HCT116 (cell line): Measurements from ENCODE around the gene TMEM182. TPM values are rescaled to one million over a fixed set of nuclear protein-coding genes. Genes with fewer than 3 reads are reported as not detected.

Source experiments
- ATAC-seq: fragments of 200-7000 bp; cut with Tn5 transposase; 2 replicates; pipeline ENCODE4 v1.9.1; 2020; ENCODE audit warnings: mild to moderate bottlenecking, moderate library complexity
- BruUV-seq: library from RNA; stranded (reverse); fragments of 400-500 nt; replicated peaks from 2 replicates; lab custom pipeline; 2021; lab: Mats Ljungman, UMichigan
- CTCF ChIA-PET: fragments of 300-600 bp; sonication (Branson Sonifier 250); formaldehyde crosslinking; loops from one replicate; lab custom pipeline; 2021; ENCODE audit warnings: antibody characterized with exemption; lab: Charles Lee
- POLR2A ChIA-PET: fragments of 300-600, 350-600 bp; sonication (Branson Sonifier 250); formaldehyde crosslinking; loops from one replicate; lab custom pipeline; 2021; ENCODE audit warnings: antibody characterized with exemption; lab: Charles Lee
- RAD21 ChIA-PET, 2 experiments: fragments of 300-600 bp; sonication (Branson Sonifier 250); formaldehyde crosslinking; loops; one replicate each; lab custom pipeline; 2023; ENCODE audit warnings: low total read pairs in 2 of 2; ENCODE audit not compliant: uncharacterized antibody in 2 of 2, unreplicated experiment in 2 of 2, low non-redundant PET in 1 of 2; lab: Charles Lee
- DNase-seq: peaks from one replicate; pipeline ENCODE4 v3.0.0-alpha.2; 2010; ENCODE audit warnings: low read depth, low spot score
- H2AFZ ChIP-seq: fragments of 200-600 bp; shearing (Covaris generic), sonication (generic); 2 replicates; pipeline ENCODE4 v1.6.1; 2017; ENCODE audit warnings: low read depth, mixed run types, mixed read lengths, antibody characterized with exemption, low read length; ENCODE audit not compliant: poor library complexity, severe bottlenecking
- H3K27ac ChIP-seq: 2 replicates; pipeline ENCODE4 v1.5.1; 2012; ENCODE audit warnings: low read depth, low read length
- H3K27me3 ChIP-seq: fragments of 200-600 bp; sonication (generic); 2 replicates; pipeline ENCODE4 v1.6.1; 2016; ENCODE audit warnings: mixed run types, low read length, mixed read lengths; ENCODE audit not compliant: insufficient read depth
- H3K36me3 ChIP-seq, 2 experiments: fragments of 200-500 bp in 1 of 2; fragments of 200-600 bp in 1 of 2; sonication (Bioruptor generic) in 1 of 2; sonication (generic) in 1 of 2; 2 replicates each; pipeline versions ENCODE4 v1.5.1 to v1.6.1; 2014 to 2016; ENCODE audit warnings: low read length in 2 of 2, inconsistent platforms in 1 of 2, mixed read lengths in 1 of 2, mixed run types in 1 of 2; ENCODE audit not compliant: insufficient read depth in 2 of 2, control insufficient read depth in 1 of 2
- H3K4me1 ChIP-seq, 2 experiments: fragments of 200-600 bp in 1 of 2; sonication (generic) in 1 of 2; 2 replicates each; pipeline versions ENCODE4 v1.5.1 to v1.6.1; 2012 to 2017; ENCODE audit warnings: low read length in 2 of 2, inconsistent platforms in 1 of 2, mild to moderate bottlenecking in 1 of 2, mixed read lengths in 1 of 2, mixed run types in 1 of 2, moderate library complexity in 1 of 2; ENCODE audit not compliant: insufficient read depth in 2 of 2, control insufficient read depth in 1 of 2
- H3K4me2 ChIP-seq: fragments of 200-600 bp; sonication (generic); 2 replicates; pipeline ENCODE4 v1.6.1; 2017; ENCODE audit warnings: mixed run types, low read length, mixed read lengths
- H3K4me3 ChIP-seq, 2 experiments: fragments of 200-600 bp in 1 of 2; sonication (generic) in 1 of 2; replicated peaks in 1 of 2; 2 replicates each; pipeline ENCODE4 v1.5.1; 2011 to 2016; ENCODE audit warnings: low read length in 2 of 2, control low read depth in 1 of 2, low read depth in 1 of 2, mild to moderate bottlenecking in 1 of 2, mixed read lengths in 1 of 2, mixed run types in 1 of 2
- H3K79me2 ChIP-seq: fragments of 200-600 bp; sonication (generic); 2 replicates; pipeline ENCODE4 v1.6.1; 2017; ENCODE audit warnings: mild to moderate bottlenecking, mixed run types, low read length, moderate library complexity, mixed read lengths; ENCODE audit not compliant: insufficient read depth
- H3K9ac ChIP-seq: fragments of 200-600 bp; sonication (generic); 2 replicates; pipeline ENCODE4 v1.6.1; 2016; ENCODE audit warnings: low read length, mixed read lengths
- H3K9me2 ChIP-seq: fragments of 200-600 bp; sonication (generic), shearing (Covaris generic); 2 replicates; pipeline ENCODE4 v1.6.1; 2017; ENCODE audit warnings: mixed run types, mild to moderate bottlenecking, moderate library complexity; ENCODE audit not compliant: insufficient read depth
- H3K9me3 ChIP-seq, 2 experiments: fragments of 200-500 bp in 1 of 2; fragments of 200-600 bp in 1 of 2; sonication (Bioruptor generic) in 1 of 2; sonication (generic) in 1 of 2; 2 replicates each; pipeline ENCODE4 v1.6.1; 2014 to 2017; ENCODE audit warnings: low read length in 2 of 2, mixed read lengths in 2 of 2, inconsistent platforms in 1 of 2, low read depth in 1 of 2, mild to moderate bottlenecking in 1 of 2, mixed run types in 1 of 2, moderate library complexity in 1 of 2; ENCODE audit not compliant: control insufficient read depth in 1 of 2, insufficient read depth in 1 of 2
- H4K20me1 ChIP-seq: fragments of 200-600 bp; sonication (generic), shearing (Covaris generic); 2 replicates; pipeline ENCODE4 v1.6.1; 2017; ENCODE audit warnings: mixed run types, mild to moderate bottlenecking, moderate library complexity; ENCODE audit not compliant: insufficient read depth
- ATF3 ChIP-seq: IDR thresholded peaks from 2 replicates; pipeline ENCODE4 v1.6.1; 2012
- EGR1 ChIP-seq: IDR thresholded peaks from 2 replicates; pipeline ENCODE4 v1.6.1; 2012; ENCODE audit warnings: low read depth
- ELF1 ChIP-seq: IDR thresholded peaks from 2 replicates; pipeline ENCODE4 v1.6.1; 2012; ENCODE audit warnings: low read depth, borderline replicate concordance
- EZH2phosphoT487 ChIP-seq: fragments of 200-600 bp; IDR thresholded peaks from 2 replicates; pipeline ENCODE4 v1.6.1; 2018; ENCODE audit warnings: antibody characterized with exemption, borderline replicate concordance
- FOSL1 ChIP-seq: IDR thresholded peaks from 2 replicates; pipeline ENCODE4 v1.6.1; 2012; ENCODE audit warnings: low read depth
- JUND ChIP-seq: IDR thresholded peaks from 2 replicates; pipeline ENCODE4 v1.6.1; 2012
- MAX ChIP-seq: IDR thresholded peaks from 2 replicates; pipeline ENCODE4 v1.6.1; 2012
- POLR2A ChIP-seq: IDR thresholded peaks from 2 replicates; pipeline ENCODE4 v1.7.0; 2011; ENCODE audit warnings: borderline replicate concordance; ENCODE audit not compliant: insufficient read depth, insufficient read length; ENCODE audit errors: extremely low read depth
- POLR2AphosphoS5 ChIP-seq: IDR thresholded peaks from 2 replicates; pipeline ENCODE4 v1.6.1; 2011; ENCODE audit warnings: mild to moderate bottlenecking, low read depth, low read length, moderate library complexity
- RAD21 ChIP-seq: IDR thresholded peaks from 2 replicates; pipeline ENCODE4 v1.6.1; 2012; ENCODE audit warnings: low read depth, mild to moderate bottlenecking
- SIN3A ChIP-seq: IDR thresholded peaks from 2 replicates; pipeline ENCODE4 v1.6.1; 2012; ENCODE audit warnings: low read depth
- SP1 ChIP-seq: IDR thresholded peaks from 2 replicates; pipeline ENCODE4 v1.6.1; 2012; ENCODE audit warnings: low read depth
- TCF7L2 ChIP-seq: IDR thresholded peaks from 2 replicates; pipeline ENCODE4 v1.7.0; 2011; ENCODE audit warnings: borderline replicate concordance, inconsistent platforms; ENCODE audit not compliant: insufficient read depth, insufficient read length; ENCODE audit errors: extremely low read depth
- YY1 ChIP-seq: IDR thresholded peaks from 2 replicates; pipeline ENCODE4 v1.6.1; 2011; ENCODE audit warnings: low read length, low read depth, moderate library complexity, mild to moderate bottlenecking; ENCODE audit not compliant: insufficient replicate concordance; ENCODE audit errors: extremely low read depth
- ZBTB33 ChIP-seq: IDR thresholded peaks from 2 replicates; pipeline ENCODE4 v1.6.1; 2011; ENCODE audit warnings: mild to moderate bottlenecking, low read length, moderate library complexity; ENCODE audit not compliant: insufficient replicate concordance; ENCODE audit errors: extremely low read depth
- ZNF274 ChIP-seq: fragments of 200-500 bp; sonication (Bioruptor generic); IDR thresholded peaks from 2 replicates; pipeline ENCODE4 v1.6.1; 2014; ENCODE audit warnings: mild to moderate bottlenecking, low read depth, low read length, inconsistent platforms
- intact Hi-C: fragments of 100-400 bp; cut with micrococcal nuclease; formaldehyde crosslinking; loops from 2 replicates; pipeline ENCODE4 v1.10.0; 2022
- total RNA-seq: library from RNA; stranded (reverse); gene quantifications from one replicate; pipeline ENCODE4 v1.2.1, GENCODE V29; 2021; ENCODE audit not compliant: unreplicated experiment

Gene TMEM182
- total RNA-seq, 1 experiment from 2014 or later, result 8.4 TPM

- no peak for ATAC-seq
Observed at GRCh38 chr2:102789349-102790090, 27.7 kb downstream of the TMEM182 start.

More at GRCh38 chr2:102789349-102790090, 27.7 kb downstream of the TMEM182 start:
- intact Hi-C loops, result no loop called here
- H2AFZ ChIP-seq, result no peak overlapping the region
- H3K9me2 ChIP-seq, result no peaks in the 10 kb centered on the region
- no peak overlapping the region for H3K4me2 ChIP-seq
- no peak overlapping the region for H3K27ac ChIP-seq
- no peaks in the 10 kb centered on the region for H3K4me1 ChIP-seq
- H3K9me3 ChIP-seq, result no peaks in the 10 kb centered on the region
- no peaks in the 10 kb centered on the region for H3K27me3 ChIP-seq
- H3K36me3 ChIP-seq, result no peaks in the 10 kb centered on the region; a peak in 1 of 4 replicates
- CTCF ChIA-PET, result no interaction called here
- no peak for TF ChIP-seq TCF7L2
- TF ChIP-seq ELF1, result no peak
- TF ChIP-seq FOSL1, result no peak
- TF ChIP-seq ATF3, result no peak
- no peak for TF ChIP-seq POLR2AphosphoS5
- no peak for TF ChIP-seq EGR1
- TF ChIP-seq JUND, result no peak
- TF ChIP-seq MAX, result no peak
- no peak for TF ChIP-seq YY1
- TF ChIP-seq RAD21, result no peak
- no peak for TF ChIP-seq EZH2phosphoT487
- TF ChIP-seq SP1, result no peak
- no peak for TF ChIP-seq POLR2A
- TF ChIP-seq ZNF274, result no peak
- no peak for TF ChIP-seq ZBTB33
- TF ChIP-seq SIN3A, result no peak
- RAD21 ChIA-PET, result no interaction called here
- H3K9ac ChIP-seq, result no peak overlapping the region
- no peak overlapping the region for H3K4me3 ChIP-seq
- no peaks in the 10 kb centered on the region for H3K79me2 ChIP-seq
- BruUV-seq, result no TSS peak
- DNase-seq, result no peak
- no peaks in the 10 kb centered on the region for H4K20me1 ChIP-seq
- POLR2A ChIA-PET, result no interaction called here
